Cardiac septum (tissue), 1 donor: ENCODE data around the gene RPL19. TPM values are rescaled to one million over a fixed set of nuclear protein-coding genes. Genes with fewer than 3 reads are reported as not detected.
"Not testable (repeated sequence)": the region's sequence is repeated elsewhere in the genome, so short reads cannot be mapped to it uniquely, and the experiment has no call there.

Experiments
- DNase-seq: peaks from one replicate; pipeline ENCODE4 v3.0.0-alpha.2; 2020; ENCODE audit warnings: low spot score
- intact Hi-C: fragments of 100-400 bp; cut with DNase I; formaldehyde crosslinking; loops from one replicate; pipeline ENCODE4 v1.14.0; 2022
- total RNA-seq: library from RNA; stranded (reverse); fragmentation: NEBNext Ultra II Directional; extraction: Animal tissue kit (Norgen Biotek cat#: 25700); gene quantifications from one replicate; pipeline ENCODE4 v1.2.1, GENCODE V29; 2021
- donor health status: DM: no; HTN: no; CAD: no.

The RPL19 gene
- total RNA-seq, 1 donor from 2014 or later: 753 TPM

- intact Hi-C loops: loop anchor here (10.0 kb wide), 1 partner anchor 72 kb away; the partner anchor contains the start of gene ARL5C
Measured at GRCh38 chr17:39236450-39236927, 36.4 kb downstream of the RPL19 start.

GRCh38 chr17:39236981-39237441 is 36.9 kb downstream of the RPL19 start:
- no peak for DNase-seq
- intact Hi-C loops: loop anchor here (10.0 kb wide), 1 partner anchor 72 kb away; the partner anchor contains the start of gene ARL5C

More at GRCh38 chr17:39236450-39236927, 36.4 kb downstream of the RPL19 start:
- DNase-seq: no peak

GRCh38 chr17:39237586-39237985 is 37.5 kb downstream of the RPL19 start:
- no peak for DNase-seq
- intact Hi-C loops: loop anchor here (10.0 kb wide), 1 partner anchor 73 kb away; the partner anchor contains the start of gene ARL5C

GRCh38 chr17:39238311-39238972 is 38.4 kb downstream of the RPL19 start:
- DNase-seq: no peak
- intact Hi-C loops: loop anchor here (10.0 kb wide), 1 partner anchor 74 kb away; the partner anchor contains the start of gene ARL5C

- DNase-seq: no peak
- intact Hi-C loops: loop anchor here (5.0 to 10.0 kb wide), 2 partner anchors 32 to 75 kb away; partner anchors contain the start of gene ARL5C
Measured at GRCh38 chr17:39239640-39240314, 39.7 kb downstream of the RPL19 start.

GRCh38 chr17:39240631-39241030 is 40.5 kb downstream of the RPL19 start:
- intact Hi-C loops: loop anchor here (5.0 kb wide), 1 partner anchor 33 kb away; no protein-coding TSS in a partner anchor
- DNase-seq: no peak

GRCh38 chr17:39243155-39243554 is 43.1 kb downstream of the RPL19 start:
- DNase-seq: no peak
- intact Hi-C loops: loop anchor here (5.0 kb wide), 1 partner anchor 36 kb away; no protein-coding TSS in a partner anchor

- intact Hi-C loops: loop anchor here (5.0 kb wide), 1 partner anchor 37 kb away; no protein-coding TSS in a partner anchor
- DNase-seq: no peak
Measured at GRCh38 chr17:39244016-39244599, 44.0 kb downstream of the RPL19 start.

GRCh38 chr17:39244600-39245570 is 44.8 kb downstream of the RPL19 start:
- intact Hi-C loops: loop anchor here (5.0 kb wide), 1 partner anchor 38 kb away; no protein-coding TSS in a partner anchor
- DNase-seq: peak; percentile 86

GRCh38 chr17:39246274-39246673 is 46.2 kb downstream of the RPL19 start:
- intact Hi-C loops: no loop called here
- no peak for DNase-seq

- intact Hi-C loops, DNase-seq: not testable (repeated sequence)
Measured at GRCh38 chr17:39250076-39250475, 50.0 kb downstream of the RPL19 start.

GRCh38 chr17:39251997-39252396 is 51.9 kb downstream of the RPL19 start:
- no peak for DNase-seq
- intact Hi-C loops: no loop called here

GRCh38 chr17:39252788-39253460 is 52.8 kb downstream of the RPL19 start:
- DNase-seq: no peak
- intact Hi-C loops: no loop called here

Other genes starting within 250 kb of the RPL19 start
- gene FBXO47, start 232.9 kb upstream of the RPL19 start, total RNA-seq: not detected
- gene PLXDC1, start 48.6 kb upstream of the RPL19 start, total RNA-seq: 21.4 TPM
- not detected for gene ARL5C, start 34.1 kb upstream of the RPL19 start, total RNA-seq
- gene CACNB1, start 2.6 kb upstream of the RPL19 start, total RNA-seq: 11.8 TPM
- 0.67 TPM for gene STAC2, start 25.7 kb downstream of the RPL19 start, total RNA-seq
- 11.0 TPM for gene FBXL20, start 201.3 kb downstream of the RPL19 start, total RNA-seq